GM20000 (cell line): ENCODE results near the gene TLE3.

Source experiments
- DNase-seq: peaks from one replicate; pipeline ENCODE4 v3.0.0; 2012; ENCODE audit warnings: low spot score
- TF ChIP-seq, protein P1 (sequence below): IDR thresholded peaks from 2 replicates; pipeline ENCODE4 v1.5.1; 2012; ENCODE audit warnings: mild to moderate bottlenecking, control low read depth; ENCODE audit errors: extremely low read depth, missing control alignments

TLE3 gene

DNA sequence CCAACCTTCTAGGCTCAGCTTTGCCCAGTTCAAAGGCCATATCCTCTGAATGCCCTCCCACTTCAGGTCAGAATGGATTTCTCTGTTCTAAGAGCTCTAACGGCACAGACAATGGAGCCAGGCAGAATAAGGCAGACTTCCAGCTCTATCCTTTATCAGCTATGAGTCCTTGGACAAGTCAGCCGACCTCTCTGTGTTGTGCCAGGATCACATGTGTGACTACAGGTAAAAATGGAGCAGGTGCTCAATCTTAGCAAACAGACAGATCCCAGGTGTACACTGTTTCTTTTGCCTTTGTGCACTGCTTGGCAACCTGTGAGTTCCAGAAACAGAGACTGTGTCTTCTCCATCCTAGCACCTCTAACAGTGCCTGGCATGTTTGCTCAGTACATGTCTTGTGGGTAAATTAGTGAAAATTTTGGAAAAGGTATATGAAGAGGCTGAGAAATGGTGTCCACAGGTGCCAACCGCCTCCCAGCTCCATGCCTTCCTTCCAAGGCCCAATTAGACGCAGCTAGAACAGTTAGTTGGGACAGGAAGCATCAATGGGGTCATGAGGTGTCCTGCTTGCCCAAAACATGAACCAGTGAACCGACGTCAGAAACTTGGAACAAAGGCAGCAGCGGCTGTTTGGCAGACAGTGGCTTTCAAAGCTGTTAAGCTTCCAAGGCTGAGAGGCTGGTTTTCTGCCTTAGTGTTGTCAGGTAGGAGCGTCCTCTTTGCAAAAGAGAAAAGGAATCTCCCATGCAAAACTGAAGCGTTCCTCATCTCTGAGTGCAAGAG, 28.7 kb downstream of the TLE3 start:
- TF ChIP-seq, protein P1, sequence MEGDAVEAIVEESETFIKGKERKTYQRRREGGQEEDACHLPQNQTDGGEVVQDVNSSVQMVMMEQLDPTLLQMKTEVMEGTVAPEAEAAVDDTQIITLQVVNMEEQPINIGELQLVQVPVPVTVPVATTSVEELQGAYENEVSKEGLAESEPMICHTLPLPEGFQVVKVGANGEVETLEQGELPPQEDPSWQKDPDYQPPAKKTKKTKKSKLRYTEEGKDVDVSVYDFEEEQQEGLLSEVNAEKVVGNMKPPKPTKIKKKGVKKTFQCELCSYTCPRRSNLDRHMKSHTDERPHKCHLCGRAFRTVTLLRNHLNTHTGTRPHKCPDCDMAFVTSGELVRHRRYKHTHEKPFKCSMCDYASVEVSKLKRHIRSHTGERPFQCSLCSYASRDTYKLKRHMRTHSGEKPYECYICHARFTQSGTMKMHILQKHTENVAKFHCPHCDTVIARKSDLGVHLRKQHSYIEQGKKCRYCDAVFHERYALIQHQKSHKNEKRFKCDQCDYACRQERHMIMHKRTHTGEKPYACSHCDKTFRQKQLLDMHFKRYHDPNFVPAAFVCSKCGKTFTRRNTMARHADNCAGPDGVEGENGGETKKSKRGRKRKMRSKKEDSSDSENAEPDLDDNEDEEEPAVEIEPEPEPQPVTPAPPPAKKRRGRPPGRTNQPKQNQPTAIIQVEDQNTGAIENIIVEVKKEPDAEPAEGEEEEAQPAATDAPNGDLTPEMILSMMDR = no peak
- no peak for DNase-seq

DNA sequence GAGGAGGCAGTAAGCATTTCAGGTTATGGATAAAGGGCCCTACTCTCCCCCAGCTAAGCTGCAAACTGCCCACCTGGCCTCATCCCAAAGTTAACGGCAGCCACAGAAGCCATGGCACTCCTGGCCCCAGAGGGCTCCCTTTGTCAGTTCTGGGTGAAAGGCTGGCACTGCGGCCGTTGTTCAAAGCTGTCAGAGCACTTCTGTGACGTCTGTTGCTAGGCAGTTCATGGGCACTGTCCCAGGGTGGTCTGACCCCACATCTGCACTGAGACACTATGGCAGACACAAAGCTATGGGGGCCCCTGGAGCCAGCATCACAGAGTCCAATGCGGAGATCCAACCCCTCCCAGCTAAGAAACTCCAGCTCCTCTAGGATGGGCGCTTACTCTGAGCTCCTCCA, 30.0 kb downstream of the TLE3 start:
- TF ChIP-seq, protein P1 = no peak
- DNase-seq = no peak

DNA sequence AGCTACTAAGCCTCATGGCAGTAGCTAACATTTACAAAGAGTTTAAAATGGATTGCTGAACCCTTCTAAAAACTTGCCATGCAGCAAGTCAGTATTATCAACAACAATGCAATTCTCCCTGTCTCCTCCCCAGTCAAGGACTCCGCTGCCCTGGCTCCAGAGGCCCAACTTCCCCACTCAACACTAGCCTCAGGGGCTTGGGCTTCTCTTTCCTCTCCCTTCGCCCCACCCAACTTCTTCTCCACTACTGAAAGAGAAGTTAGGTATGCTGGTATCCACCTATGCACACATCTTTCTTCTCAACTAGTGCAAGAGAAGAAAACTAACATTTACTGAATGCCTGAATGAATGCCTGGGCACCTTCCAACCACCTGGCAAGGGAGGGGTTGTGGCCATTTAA, 30.7 kb downstream of the TLE3 start:
- TF ChIP-seq, protein P1 = no peak
- no peak for DNase-seq

DNA sequence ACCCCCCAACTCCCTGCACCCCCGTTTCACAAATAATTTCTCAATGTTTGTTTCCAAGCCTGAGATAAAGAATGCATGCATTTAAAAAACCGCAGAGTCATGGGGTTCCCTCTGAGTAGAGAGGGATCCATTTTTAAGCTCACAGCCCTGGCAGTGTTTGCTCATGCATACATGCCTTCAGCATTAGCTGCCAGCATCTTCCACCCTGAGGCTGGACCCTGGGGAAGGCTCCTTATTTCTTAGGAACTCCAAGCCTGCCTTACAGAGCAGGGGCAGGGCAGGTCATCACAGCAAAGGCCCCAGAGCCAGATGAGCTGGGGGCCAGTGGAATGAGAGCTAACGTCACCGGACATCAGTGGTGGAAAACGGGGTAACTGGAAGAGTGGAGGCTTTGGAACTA, 31.3 kb downstream of the TLE3 start:
- TF ChIP-seq, protein P1 = no peak
- DNase-seq = no peak

DNA sequence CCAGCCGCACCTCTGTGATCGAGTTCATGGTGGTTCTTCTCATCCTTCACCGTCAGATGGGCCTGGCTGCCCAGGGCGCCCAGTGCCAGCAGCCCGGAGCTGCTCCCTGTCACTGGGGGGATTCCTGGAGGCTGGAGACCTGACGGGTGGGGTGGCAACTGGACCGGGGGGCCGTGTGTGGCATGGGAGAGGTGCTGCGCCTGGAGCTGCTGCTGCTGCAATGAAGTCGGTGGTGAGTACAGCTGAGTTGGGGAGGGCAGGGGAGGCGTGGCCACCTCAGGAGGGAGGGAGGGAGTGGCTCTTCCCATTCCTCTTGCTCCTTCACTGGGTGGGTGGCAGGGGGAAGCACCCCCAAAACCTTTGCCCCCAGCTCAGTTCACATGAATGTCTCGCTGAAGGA, 31.7 kb downstream of the TLE3 start:
- TF ChIP-seq, protein P1 = no peak
- no peak for DNase-seq

DNA sequence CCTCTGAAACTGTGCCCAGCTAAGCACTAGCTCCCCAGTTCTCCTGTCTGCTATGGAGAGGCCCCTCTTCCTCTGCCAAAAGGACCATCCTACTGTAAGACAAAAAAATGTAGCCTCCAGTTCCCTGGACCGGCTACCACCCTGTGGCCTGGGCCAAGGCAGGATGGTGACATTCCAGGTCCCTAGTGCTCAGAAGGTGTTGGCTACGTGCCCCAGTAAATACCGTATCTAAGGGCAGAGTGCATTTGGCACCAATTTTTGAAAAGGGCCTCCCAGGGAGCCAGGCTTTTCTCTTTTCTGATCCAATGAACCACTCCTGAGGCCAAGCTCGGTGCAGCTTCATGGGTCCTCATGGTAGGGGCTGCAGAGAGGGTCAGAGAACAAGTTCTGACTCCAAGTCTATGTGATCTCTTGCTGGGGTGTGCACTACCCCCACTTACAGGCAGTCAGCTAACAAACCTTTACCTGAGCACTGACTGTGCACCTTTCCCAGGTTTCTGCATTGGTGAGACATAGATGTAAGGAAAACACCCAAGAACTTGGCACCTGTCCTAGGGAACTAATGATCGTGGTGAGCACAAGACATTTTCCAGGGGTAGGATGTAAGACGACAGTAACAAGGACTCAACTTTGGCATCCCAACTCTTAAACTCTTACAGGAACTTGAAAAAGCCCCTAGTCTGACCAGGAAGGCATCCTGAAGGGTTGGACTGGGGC, 32.6 kb downstream of the TLE3 start:
- no peak for DNase-seq
- TF ChIP-seq, protein P1 = no peak

DNA sequence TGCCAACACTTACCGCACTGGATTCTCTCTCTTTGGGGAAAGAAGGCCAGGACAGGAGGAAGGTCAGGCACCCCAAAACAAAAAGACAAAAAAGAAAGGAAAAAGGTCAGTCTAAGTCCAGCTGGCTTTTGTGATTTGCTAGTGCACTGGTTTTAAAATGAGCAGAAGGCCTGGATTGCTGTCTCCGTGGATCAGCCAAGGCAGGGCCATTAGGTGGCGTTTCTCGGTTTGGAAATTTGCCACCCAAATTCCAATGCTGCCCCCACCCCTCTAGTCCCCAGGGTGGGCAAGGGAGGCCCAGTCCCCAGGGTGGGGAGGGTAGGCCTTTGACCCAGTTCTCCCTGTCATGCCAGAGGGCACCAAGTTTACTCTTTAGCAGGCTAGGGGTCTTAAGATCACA, 33.3 kb downstream of the TLE3 start:
- TF ChIP-seq, protein P1 = no peak
- DNase-seq = no peak
